GM21619 (cell line): Measurements from ENCODE around the gene ADAP1.

Source experiments
- ATAC-seq: cut with Tn5 transposase; IDR thresholded peaks from one replicate; pipeline ENCODE4 v1.9.1; 2021; ENCODE audit not compliant: unreplicated experiment

The ADAP1 gene

DNA sequence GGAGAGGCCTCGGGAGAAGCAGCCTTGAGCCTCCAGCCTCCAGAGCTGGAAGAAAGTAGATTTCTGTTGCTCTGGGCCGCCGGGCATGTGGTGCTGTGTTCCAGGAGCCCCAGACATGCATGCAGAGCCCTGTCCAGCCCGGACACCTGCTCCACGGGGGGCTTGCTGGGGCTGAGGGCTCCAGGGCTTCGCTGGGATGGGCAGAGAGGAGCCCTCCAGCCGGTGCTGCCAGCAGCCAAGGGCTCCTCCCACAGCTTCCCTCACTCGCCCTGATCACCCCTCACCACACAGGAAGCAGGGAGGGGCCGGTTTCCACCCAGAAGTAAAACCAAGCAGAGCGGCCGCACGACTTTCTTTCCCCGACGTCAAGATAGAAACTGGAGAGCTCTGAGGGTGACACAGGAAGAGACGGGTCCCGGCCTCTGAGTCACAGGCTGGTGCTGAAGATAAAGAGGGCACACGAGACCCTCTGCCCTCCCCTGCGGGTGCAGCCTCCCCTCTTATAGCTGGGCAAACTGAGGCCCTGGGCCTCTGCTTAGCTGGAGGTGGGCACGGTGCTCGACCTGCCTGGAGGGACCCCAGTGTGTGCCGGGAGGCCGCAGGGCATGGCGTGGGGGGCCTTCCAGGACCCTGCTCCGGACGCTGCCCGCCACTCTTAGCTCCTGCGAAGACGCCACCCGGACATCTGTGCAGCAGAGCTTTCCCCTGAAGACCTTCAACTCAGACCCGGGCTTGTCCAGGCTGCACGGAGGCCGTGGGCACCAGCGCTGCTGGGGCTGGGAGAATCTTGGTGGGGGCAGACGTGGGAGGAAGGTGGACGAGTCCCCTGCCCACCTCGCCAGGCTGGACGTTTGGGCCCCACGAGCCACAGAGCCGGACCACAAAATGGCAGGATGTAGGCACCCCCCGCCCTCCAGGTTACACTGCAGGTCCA is 31.1 kb downstream of the ADAP1 start:
- ATAC-seq: peak; percentile 78

DNA sequence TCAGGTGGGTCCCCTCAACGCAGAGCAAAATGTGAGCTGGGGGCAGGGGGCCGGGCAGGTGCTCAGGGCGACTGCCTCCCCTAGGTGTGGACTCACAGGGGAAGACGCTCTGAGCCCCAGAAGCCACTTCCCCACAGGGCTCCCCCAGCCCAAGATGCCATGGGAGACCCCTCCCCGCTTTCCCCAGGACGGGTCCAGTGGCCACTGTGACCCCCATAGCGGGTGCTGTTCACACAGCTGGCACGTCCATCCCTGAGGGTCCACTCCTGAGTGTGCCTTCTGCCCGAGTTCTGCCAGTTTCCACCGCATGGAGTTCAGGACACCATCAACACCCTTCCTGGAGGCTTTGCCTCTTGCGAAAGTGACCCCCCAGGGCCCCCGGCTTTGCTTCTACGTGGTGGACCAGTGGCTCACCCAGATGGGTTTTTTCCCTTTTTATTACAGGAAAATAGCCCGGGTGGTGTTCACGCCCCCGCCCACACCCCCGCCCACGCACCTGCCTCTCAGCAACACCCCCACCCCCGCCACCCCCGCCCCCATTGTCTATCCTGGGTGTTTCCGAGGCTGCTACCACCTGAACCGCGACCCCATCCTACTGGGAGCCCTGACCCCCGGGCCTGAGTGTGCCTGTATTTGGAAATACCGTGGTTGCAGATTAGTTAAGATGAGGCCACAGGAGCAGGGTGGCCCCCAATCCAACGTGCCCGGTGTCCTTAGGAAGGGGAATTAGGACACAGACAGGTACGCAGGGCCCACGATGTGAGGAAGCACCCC is 32.0 kb downstream of the ADAP1 start:
- ATAC-seq: peak; percentile 0

DNA sequence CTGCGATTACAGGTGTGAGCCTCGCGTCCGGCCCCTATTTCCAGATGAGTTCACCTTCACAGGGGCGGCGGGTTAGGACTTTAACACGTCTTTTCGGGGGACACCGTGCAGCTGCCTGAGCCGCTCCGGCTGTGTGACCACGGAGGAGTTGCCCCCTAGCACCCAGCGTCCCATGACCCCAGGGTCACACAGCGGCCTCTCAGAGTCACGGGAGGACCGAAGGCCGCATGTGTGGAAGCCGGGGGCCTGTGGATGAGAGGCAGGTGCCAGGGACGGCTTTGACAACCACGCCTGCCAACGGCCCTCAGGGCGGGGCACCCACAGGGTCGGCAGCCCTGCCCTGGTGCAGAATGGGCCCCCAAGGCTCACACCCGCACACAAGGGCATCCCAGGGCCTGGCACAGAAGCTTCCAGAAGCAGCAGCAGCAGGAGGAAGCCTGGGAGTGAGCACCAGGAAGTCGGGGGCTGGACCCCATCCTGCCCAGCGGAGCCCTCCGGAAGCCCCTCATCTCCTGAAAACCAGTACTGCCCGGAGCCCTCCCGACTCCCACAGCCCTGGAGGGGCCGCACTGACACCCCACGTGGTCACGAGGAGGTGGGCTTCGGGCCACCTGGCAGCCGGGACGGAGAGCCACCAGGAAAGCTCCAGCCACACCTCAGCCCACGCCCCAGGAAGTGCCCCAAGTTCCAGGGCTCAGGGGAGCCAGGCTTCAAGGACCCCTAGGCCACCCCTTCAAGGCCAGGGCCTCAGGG is 32.7 kb downstream of the ADAP1 start:
- no peak for ATAC-seq

DNA sequence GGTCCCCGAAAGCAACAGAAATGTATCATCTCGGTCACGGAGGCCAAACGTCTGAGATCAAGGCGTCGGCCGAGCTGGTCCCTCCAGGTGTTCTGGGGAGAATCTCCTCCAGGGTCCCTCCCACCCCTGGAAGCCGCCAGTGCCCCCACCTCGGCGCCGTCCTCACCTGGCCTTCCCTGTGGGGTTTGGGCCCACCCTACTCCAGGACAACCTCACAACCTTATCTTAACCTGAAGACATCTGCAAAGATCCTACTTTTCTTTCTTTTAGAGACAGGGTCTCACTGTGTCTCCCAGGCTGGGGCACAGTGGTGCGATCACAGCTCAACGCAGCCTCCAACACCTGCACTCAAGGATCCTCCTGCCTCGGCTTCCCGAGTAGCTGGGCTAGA is 33.4 kb downstream of the ADAP1 start:
- ATAC-seq: no peak

DNA sequence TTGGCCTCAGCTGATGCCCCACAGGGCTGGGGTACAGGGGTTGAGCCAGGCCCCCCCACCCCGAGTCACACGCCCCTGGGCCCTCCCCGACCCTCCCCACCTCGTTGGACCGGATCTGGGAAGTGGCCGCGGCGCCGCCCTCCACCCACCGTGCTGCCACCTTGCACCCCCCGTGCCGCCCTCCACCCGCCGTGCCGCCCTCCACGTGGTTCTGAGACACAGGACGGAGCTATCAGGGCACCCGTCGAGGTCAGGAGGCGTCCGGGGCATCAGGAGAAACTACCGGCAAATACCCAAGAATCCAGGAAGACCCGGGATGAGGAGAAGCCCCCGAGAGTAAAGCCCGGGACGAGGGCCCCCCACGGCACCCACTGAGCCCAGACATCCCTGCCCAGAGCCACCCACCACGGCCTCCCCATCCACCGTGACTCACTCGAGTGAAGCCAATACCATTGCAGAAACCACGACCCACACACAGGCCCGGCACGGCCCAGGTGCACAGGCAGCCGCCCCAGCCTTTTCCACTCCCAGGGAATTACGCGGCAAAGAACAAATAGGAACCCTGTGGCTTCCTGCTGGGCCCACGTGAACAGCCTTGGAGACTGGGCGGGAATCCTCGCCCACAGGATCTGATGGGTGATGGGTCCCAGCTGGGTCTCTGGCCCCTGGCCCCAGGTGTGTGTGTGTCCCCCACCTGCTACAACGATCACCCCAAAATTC is 34.0 kb downstream of the ADAP1 start:
- no peak for ATAC-seq

DNA sequence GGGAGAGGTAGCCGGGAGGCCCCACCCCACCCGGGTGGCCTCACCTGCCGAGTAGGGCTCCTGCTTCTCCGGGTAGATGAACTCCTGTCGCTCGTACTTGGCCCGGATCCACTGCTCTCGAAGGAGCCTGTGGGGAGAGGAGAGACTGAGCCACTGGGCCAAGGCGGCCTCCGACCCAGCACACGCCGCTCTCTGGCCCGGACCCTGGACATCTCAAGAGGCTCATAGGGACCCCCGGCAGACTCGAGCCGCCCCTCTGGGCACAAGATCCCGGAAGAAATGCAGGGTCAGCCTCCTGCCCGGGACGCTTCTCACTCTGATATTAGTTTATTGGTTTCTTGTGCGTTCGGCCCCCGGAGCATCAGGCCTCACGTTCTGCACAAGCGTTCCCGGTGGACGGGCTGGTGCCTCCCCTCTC is 34.5 kb downstream of the ADAP1 start:
- ATAC-seq: no peak

DNA sequence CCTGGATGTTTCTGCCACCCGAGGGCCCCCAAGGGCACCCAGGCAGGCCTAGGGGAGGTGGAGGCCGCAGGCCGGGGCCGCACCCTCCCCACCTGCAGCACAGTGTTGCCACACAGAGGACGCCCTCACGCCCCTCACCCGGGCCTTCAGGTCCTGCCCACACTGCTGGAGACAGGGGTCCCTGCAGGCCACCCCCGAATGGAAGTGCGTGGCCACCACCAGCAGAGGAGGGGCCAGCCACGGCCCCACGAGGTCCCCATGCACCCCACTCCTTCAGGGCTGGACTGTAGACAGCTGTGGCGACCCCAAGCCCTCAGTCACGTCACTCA is 35.4 kb downstream of the ADAP1 start:
- no peak for ATAC-seq

DNA sequence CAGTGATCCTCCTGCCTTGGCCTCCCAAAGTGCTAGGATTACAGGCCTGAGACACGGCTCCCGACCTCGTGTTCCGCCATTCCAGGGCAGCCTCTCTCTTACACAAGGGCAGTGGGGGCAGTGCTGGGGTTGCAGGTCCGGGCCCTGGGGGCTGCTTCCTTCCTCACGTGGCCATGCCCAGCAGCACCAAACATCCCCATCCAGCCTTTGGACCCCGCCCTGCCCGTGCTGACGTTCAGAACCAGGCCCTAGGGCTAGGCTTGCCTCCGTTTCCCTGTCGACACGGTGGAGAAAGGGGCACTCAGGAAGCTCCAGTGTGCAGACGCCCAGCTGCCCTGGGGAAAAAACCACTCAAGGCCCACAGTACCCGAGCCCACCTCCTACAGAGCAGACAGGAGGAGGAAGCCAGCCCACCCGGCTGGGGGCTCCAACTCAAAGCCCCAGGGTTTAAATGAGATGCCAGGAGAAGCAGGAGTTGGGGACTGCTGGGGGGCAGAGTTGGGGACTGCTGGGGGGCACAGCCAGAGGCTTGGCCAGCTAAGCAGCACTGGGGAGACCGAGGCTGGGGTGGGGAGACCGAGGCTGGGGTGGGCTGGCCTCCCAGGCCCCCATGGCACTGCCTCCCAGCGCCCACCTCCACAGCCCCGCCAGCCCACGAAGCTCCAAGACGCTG is 35.9 kb downstream of the ADAP1 start:
- ATAC-seq: no peak

DNA sequence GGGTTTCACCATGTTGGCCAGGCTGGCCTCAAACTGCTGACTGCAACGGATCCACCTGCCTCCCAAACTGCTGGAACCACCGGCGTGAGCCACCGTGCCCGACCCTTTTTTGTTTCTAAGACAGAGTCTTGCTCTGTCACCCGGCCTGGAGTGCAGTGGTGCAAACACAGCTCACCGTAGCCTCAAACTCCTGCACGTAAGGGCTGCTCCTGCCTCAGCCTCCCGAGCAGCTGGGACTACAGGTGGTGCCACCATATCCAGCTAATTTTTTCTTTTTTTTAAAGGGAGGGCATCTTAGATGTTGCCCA is 36.4 kb downstream of the ADAP1 start:
- ATAC-seq: no peak

DNA sequence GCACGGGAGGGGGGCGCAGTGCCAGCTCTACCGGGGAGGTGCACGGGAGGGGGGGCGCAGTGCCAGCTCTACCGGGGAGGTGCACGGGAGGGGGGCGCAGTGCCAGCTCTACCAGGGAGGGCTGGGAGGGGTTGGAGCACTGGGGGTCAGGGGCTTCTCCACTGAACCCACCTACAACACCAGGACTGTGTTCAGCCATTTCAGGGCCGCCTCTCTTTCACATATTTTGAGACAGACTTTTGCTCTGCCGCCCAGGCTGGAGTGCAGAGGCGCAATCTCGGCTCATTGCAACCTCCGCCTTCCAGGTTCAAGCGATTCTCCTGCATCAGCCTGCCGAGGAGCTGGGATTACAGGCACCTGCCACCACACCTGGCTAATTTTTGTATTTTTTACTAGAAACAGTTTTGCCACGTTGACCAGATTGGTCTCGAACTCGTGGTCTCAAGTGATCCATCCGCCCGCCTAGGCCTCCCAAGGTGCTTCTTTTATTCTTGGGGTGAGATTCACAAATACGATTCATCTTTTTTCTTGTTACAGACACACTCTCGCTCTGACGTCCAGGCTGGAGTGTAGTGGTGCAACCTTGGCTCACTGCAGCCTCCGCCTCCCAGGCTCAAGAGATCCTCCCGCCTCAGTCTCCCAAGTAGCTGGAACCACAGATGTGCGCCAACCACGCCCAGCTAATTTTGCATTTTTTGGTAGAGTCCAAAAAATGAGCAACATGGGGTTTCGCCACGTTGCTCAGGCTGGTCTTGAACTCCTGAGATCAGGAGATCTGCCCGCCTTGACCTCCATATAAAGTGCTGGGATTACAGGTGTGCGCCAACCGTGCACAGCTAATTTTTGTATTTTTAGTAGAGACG is 37.0 kb downstream of the ADAP1 start:
- ATAC-seq: no peak

DNA sequence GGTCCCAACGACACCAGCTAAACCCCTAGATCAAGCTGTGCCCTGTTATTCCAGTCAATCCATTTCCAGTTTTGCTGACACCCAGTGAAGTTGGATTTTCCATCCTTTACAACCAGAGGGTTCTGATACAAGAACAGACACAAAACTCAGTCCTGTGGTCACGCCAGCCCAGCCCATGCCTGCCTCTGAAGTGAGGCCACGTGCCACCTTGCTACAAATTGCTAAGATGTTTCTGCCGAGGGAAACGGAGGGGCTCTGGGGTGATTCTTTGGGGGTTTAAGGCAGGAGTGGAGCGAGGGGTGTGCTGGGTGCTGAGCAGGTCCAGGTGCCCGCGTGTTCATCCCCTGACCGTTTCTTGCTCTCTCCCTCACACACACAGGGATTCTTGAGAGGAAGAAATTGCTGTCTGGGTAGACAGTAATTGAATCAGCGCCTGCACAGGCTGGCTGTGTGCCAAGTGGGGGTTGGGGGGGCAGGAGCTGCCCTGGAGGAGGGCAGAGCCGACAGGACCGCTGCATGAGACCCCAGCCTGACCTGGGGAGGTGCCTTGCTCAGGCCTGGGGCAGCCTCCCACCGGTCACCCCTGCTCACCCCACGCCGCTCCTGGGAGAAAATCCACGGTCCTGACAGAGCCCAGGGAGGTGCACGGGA is 38.1 kb downstream of the ADAP1 start:
- ATAC-seq: no peak

DNA sequence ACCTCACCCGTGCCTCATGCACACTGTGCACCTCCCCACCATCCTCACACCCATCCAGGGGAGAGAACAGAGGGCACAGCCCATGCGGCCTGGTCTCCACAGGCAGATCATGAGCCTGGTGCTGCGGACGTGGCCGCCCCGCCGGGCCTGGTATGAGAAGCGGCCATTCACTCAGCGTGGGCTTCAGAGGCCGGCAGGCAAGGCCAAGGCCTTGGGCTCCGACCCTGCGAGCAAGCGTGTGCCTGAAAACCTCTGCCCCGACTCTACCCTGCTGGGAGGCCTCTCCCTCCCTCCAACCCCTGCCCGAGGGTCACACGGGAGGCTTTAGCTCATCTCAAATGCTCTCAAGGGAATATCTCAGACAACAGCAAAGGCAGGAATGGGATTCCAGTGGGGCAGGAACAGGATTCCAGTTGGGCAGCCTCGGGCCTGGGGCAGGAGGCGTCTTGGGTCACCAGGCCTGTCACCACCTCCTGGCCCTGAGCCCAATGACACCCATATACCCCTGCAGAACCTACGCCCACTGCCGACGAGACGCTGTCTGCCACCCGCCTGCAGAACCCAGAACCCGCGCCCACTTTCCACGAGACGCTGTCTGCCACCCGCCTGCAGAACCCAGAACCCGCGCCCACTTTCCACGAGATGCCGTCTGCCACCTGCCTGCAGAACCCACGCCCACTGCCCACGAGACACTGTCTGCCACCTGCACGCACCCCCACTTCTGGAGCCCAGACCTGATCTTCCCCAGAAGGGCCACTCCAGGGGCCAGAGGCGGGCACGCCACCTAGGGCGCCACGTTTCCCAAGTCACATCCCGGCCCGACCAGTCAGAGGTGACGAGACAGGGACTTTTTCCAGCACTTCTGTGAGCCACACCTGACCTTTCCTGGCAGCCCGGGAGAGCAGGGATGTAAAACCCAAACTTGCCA is 38.9 kb downstream of the ADAP1 start:
- no peak for ATAC-seq

DNA sequence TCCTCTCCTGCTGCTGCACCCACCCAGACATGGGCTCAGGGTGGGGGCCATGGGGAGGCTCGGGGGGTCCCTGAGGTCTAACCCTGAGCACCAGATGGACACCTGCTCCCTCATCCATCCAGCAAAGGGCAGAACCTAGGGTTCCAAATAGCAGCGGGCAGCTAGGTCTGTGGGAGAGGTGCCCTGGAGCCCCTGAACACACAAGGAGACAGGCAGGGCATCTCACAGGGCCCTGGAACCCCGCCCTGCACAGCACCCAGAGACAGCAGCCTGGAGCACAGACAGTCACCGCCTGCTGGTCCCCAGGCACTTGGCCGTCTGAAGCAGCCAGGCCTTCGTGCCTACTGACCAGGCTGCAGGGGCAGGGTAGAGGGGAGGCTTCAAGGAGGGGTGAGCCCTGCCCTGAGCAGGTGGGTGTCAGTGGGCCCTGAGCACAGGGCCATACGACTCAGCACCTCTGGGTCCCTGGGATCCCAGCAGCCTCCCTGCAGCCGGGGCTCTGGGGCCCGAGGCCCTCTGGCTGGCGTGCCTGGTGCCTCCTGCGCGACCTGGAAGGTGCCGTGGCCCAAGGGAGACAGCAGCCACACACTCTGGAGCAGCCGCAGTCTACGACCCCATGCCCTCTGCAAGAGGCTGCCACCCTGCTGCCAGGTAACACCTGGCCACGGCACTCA is 39.8 kb downstream of the ADAP1 start:
- no peak for ATAC-seq

DNA sequence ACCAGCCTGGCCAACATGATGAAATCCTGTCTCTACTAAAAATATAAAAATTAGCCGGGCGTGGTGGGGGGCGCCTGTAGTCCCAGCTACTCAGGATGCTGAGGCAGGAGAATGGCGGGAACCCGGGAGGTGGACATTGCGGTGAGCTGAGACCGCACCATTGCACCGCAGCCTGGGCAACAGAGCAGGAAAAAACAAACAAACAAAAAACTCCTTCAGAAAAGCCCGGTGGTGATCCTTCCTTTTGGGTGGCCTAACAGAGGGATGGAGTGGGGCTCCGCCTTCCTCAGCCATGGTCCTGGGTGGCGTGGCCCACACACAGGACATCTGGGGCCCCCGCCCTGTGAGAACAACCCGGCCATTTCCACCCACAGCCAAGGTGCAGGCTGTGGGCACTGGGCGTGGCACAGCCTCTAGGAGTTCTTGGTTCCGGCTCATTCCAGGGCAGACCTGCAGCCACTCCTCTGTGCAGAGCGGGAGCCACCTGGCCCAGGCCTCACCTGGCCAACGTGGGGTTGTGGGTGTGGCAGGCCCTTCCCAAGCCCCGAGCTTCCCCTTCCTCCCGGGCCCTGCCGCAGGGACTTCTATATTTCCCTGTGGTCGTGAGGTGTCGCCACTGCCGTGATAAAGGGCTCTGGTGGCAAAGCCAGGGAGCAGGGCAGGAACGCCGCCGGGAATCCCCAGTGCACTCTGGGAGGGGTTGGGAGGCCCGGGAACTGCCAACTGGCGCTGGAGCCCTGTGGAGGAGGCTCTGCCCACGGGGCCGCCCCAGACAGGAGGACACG is 40.6 kb downstream of the ADAP1 start:
- ATAC-seq: no peak

DNA sequence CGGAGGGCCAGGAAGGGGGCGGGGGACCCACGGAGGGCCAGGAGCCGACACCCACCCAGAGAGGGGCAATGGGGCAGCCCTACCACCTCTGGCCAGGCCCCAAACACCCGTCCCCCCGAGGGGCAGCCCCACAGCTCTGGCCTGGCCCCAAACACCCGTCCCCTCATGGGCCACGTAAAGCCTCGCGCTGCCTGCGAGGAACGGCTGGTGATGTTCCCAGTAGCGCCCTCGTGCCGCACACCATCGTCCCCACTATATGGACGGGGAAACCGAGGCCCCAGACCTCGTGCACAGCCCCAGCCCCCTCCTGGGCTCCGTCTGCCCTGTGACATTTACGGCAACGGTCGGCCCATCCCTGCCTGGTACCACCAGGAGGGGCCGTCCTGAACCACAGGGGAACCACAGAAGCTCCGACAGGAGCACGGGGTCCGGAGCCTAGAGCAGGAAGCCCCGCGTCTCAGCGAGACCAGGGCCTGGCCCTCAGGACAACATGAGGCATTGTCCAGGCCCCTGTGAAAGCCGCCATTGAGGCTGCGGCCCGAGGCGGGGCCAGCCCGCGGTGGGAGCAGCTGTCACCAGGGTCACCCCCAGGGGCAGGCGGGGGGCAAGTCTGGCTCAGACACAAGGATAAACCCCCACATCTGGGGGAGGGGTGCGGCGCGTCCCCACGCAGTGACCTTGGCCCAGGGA is 42.5 kb downstream of the ADAP1 start:
- ATAC-seq: no peak

DNA sequence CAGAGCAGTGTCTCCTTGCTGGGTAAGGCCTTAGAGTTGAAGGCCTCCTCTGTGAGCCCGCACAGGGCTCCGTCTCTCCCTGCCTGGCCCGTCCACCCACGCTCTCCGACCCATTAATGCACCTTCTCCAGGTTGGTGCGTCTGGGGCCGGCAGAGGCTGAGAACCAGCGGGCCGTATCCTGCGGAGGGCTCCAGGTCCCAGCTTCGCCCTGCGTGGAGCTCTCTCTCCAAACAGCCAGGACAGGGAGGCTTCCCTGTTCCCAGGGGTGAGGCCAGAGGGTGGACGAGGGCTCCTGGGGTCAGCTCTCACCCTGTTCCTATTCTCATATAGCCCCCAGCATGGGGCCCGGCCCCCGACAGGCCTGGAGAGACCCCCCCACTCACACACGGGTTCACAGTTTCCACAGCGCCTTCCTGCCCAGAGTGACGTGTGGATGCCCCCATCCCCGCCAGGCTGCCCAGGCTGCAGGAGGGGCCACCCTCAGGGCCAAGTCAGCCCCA is 43.5 kb downstream of the ADAP1 start:
- no peak for ATAC-seq
